Caco-2 (cell line): ENCODE results near the gene DBF4B. TPM values are rescaled to one million over a fixed set of nuclear protein-coding genes. Genes with fewer than 3 reads are reported as not detected.

ENCODE experiments used
- BruUV-seq: library from RNA; stranded (reverse); fragments of 400-500 nt; replicated peaks from 2 replicates; lab custom pipeline; 2021; lab: Mats Ljungman, UMichigan
- CTCF ChIA-PET: fragments of 300-600 bp; sonication (Branson Sonifier 250); formaldehyde crosslinking; loops from one replicate; lab custom pipeline; 2022; ENCODE audit warnings: antibody characterized with exemption; lab: Charles Lee
- POLR2A ChIA-PET: fragments of 300-600 bp; sonication (Branson Sonifier 250); formaldehyde crosslinking; loops from one replicate; lab custom pipeline; 2022; ENCODE audit warnings: antibody characterized with exemption; lab: Charles Lee
- DNase-seq, 2 experiments: peaks; one replicate each; pipeline versions ENCODE4 v3.0.0 to v3.0.0-alpha.2; 2020 to 2022
- H3K27me3 ChIP-seq: replicated peaks from 2 replicates; pipeline ENCODE4 v1.6.0; 2011; ENCODE audit warnings: low read length; ENCODE audit not compliant: control insufficient read depth, insufficient read depth
- H3K36me3 ChIP-seq: 2 replicates; pipeline ENCODE4 v1.5.1; 2011; ENCODE audit warnings: low read length; ENCODE audit not compliant: control insufficient read depth, insufficient read depth
- H3K4me1 ChIP-seq: fragments of 250-450 bp; sonication (Bioruptor Pico); 2 replicates; pipeline ENCODE4 v1.5.1; 2020; ENCODE audit warnings: mild to moderate bottlenecking
- H3K4me3 ChIP-seq: 2 replicates; pipeline ENCODE4 v1.5.1; 2011; ENCODE audit warnings: low read depth, mild to moderate bottlenecking, control low read depth, low read length
- H3K9me3 ChIP-seq: fragments of 250-450 bp; sonication (Bioruptor Pico); 2 replicates; pipeline ENCODE4 v1.5.1; 2020; ENCODE audit warnings: mild to moderate bottlenecking, moderate library complexity
- H3K27ac Mint-ChIP-seq: one replicate; pipeline ENCODE4 v1.8.0; 2022; ENCODE audit warnings: mixed read lengths; ENCODE audit not compliant: unreplicated experiment
- H3K27me3 Mint-ChIP-seq: one replicate; pipeline ENCODE4 v1.8.0; 2022; ENCODE audit warnings: mixed read lengths; ENCODE audit not compliant: insufficient read depth, unreplicated experiment
- H3K36me3 Mint-ChIP-seq: one replicate; pipeline ENCODE4 v1.8.0; 2022; ENCODE audit warnings: mild to moderate bottlenecking, mixed read lengths; ENCODE audit not compliant: insufficient read depth, unreplicated experiment
- H3K4me1 Mint-ChIP-seq: one replicate; pipeline ENCODE4 v1.8.0; 2022; ENCODE audit warnings: low read depth, mixed read lengths; ENCODE audit not compliant: unreplicated experiment
- H3K4me3 Mint-ChIP-seq: one replicate; pipeline ENCODE4 v1.8.0; 2022; ENCODE audit warnings: mild to moderate bottlenecking, moderate library complexity, mixed read lengths; ENCODE audit not compliant: unreplicated experiment
- H3K9me3 Mint-ChIP-seq: one replicate; pipeline ENCODE4 v1.8.0; 2022; ENCODE audit warnings: mixed read lengths; ENCODE audit not compliant: unreplicated experiment
- intact Hi-C: fragments of 100-400 bp; cut with micrococcal nuclease; formaldehyde crosslinking; loops from one replicate; pipeline ENCODE4 v1.10.0; 2022; ENCODE audit not compliant: unreplicated experiment
- total RNA-seq: library from RNA; stranded (reverse); gene quantifications from 2 replicates; pipeline ENCODE4 v1.2.3, GENCODE V29; 2022
- TF ChIP-seq, protein P1 (sequence below), 2 experiments: fragments of 200-600 bp in 1 of 2; IDR thresholded peaks; 1 replicate in 1 of 2; 2 replicates in 1 of 2; pipeline versions ENCODE4 v1.5.1 to v1.8.0; 2011 to 2022; ENCODE audit warnings: antibody characterized with exemption in 1 of 2, control low read depth in 1 of 2, inconsistent platforms in 1 of 2, low read depth in 1 of 2, low read length in 1 of 2, mild to moderate bottlenecking in 1 of 2, moderate library complexity in 1 of 2; ENCODE audit not compliant: insufficient read depth in 1 of 2, severe bottlenecking in 1 of 2, unreplicated experiment in 1 of 2

DBF4B gene
- total RNA-seq, 1 experiment from 2014 or later, result 34.2 TPM

DNA sequence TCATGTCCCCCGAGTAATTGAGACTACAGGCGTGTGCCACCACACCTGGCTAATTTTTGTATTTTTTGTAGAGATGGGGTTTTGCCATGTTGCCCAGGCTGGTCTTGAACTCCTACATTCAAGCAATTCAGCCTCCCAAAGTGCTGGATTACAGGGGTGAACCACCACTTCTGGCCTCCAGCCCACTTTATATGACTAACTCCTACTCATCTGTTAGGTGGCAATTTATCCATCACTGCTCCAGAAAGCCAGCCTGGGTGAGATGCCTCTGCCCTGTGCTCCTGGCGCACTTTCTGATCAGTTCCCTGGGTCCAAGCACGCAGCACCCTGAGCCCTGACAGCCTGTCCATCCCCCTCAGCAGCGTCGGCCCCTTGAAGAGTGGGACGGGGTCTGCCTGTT lies 79.7 kb downstream of the DBF4B start:
- TF ChIP-seq, protein P1, sequence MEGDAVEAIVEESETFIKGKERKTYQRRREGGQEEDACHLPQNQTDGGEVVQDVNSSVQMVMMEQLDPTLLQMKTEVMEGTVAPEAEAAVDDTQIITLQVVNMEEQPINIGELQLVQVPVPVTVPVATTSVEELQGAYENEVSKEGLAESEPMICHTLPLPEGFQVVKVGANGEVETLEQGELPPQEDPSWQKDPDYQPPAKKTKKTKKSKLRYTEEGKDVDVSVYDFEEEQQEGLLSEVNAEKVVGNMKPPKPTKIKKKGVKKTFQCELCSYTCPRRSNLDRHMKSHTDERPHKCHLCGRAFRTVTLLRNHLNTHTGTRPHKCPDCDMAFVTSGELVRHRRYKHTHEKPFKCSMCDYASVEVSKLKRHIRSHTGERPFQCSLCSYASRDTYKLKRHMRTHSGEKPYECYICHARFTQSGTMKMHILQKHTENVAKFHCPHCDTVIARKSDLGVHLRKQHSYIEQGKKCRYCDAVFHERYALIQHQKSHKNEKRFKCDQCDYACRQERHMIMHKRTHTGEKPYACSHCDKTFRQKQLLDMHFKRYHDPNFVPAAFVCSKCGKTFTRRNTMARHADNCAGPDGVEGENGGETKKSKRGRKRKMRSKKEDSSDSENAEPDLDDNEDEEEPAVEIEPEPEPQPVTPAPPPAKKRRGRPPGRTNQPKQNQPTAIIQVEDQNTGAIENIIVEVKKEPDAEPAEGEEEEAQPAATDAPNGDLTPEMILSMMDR (IDR thresholded peaks at IDR 0.05; ENCODE audit: insufficient read depth in 1 of 2, low read depth in 1 of 2, low read length in 1 of 2, severe bottlenecking in 1 of 2, unreplicated experiment in 1 of 2), result no peak
- Mint-ChIP-seq H3K4me3 (no peak overlapping the region), H3K4me1 (no peaks in the 10 kb centered on the region), H3K27me3 (peaks cover 6% of the 10 kb centered on the region), H3K36me3 (no peaks in the 10 kb centered on the region), H3K27ac (no peak overlapping the region), H3K9me3 (no peaks in the 10 kb centered on the region)
- POLR2A ChIA-PET, result no interaction called here
- Histone ChIP-seq H3K4me3 (no peak overlapping the region), H3K4me1 (no peaks in the 10 kb centered on the region), H3K27me3 (no peaks in the 10 kb centered on the region), H3K36me3 (no peaks in the 10 kb centered on the region), H3K9me3 (no peaks in the 10 kb centered on the region)
- intact Hi-C loops, result no loop called here
- no TSS peak for BruUV-seq
- no peak for DNase-seq
- CTCF ChIA-PET, result no interaction called here

DNA sequence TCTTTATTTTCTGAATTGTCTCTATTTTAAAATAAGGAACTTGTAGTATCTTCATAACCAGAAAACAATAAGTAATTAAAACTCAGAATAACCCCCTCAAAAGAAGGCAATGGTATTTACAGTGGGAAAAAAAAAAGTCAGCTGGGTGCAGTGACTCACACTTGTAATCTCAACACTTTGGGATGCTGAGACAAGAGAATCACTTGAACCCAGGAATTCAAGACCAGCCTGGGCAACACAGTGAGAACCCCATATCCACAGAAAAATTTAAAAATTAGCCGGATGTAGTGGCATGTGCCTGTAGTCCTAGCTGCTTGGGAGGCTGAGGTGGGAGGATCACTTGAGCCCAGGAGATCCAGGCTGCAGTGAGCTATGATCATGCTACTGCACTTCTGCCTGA lies 83.8 kb downstream of the DBF4B start:
- no peaks in the 10 kb centered on the region for H3K27me3 ChIP-seq
- ChIA-PET CTCF (interaction anchor here (0.6 kb wide), 1 partner anchor 12 kb away, joined by 3 read pairs; no protein-coding TSS in a partner anchor), POLR2A (no interaction called here)
- intact Hi-C loops, result no loop called here
- TF ChIP-seq, protein P1 (IDR thresholded peaks at IDR 0.05; ENCODE audit: insufficient read depth in 1 of 2, low read depth in 1 of 2, low read length in 1 of 2, severe bottlenecking in 1 of 2, unreplicated experiment in 1 of 2), result no peak
- no peaks in the 10 kb centered on the region for H3K9me3 ChIP-seq
- no peak overlapping the region for H3K4me3 ChIP-seq
- no peaks in the 10 kb centered on the region for H3K36me3 ChIP-seq
- no peaks in the 10 kb centered on the region for H3K36me3 Mint-ChIP-seq
- no peaks in the 10 kb centered on the region for H3K9me3 Mint-ChIP-seq
- H3K27me3 Mint-ChIP-seq, result peaks cover 5% of the 10 kb centered on the region
- no peaks in the 10 kb centered on the region for H3K4me1 ChIP-seq
- no peak overlapping the region for H3K4me3 Mint-ChIP-seq
- H3K27ac Mint-ChIP-seq, result no peak overlapping the region
- BruUV-seq, result no TSS peak
- DNase-seq, result no peak
- H3K4me1 Mint-ChIP-seq, result no peaks in the 10 kb centered on the region

DNA sequence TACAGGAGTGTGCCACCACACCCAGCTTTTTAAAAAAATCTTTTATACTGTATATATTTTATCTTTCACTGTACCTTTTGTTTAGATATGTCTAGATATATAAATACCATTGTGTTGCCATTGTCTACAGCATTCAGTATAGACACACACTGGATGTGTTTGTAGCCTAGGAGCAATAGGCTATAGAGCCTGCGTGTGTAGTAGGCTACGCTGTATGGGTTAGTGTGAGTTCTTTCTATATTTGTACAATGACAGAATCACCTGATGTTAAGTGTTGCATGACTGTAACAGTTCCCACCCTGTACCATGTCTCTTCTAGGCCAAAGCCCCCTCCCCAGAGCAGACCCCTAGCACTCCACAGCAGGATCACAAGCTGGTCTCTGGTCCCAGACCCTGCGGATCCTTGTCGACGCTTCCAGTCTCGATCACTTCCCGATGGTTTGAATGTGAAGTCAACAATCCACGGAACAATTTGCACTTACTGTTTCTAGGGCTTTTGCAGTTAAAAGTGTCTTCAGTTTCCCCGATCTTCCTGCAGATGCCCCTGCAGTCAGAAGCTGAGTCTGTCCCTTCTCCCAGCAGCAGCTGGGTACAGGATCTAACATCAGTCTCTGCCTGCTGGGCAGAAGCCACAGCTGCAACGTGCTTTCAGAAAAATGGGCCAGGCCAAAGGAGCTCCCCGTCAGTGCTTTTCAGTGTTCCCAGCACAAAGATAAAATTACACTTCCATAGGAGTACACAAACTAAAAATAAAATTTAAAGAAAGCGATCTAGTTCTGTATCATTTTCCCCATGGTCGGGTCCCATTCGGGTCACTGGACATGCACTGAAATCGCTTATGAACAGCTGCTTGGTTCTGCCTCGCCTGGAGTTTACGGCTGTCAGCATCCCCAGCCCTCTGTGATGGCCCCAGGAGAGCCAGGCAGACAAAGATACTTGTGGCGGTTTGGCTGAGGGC lies 85.7 kb downstream of the DBF4B start:
- Histone ChIP-seq H3K9me3 (no peaks in the 10 kb centered on the region), H3K4me1 (no peaks in the 10 kb centered on the region), H3K36me3 (no peaks in the 10 kb centered on the region), H3K27me3 (no peaks in the 10 kb centered on the region), H3K4me3 (no peak overlapping the region)
- TF ChIP-seq, protein P1 (IDR thresholded peaks at IDR 0.05; ENCODE audit: insufficient read depth in 1 of 2, low read depth in 1 of 2, low read length in 1 of 2, severe bottlenecking in 1 of 2, unreplicated experiment in 1 of 2), result no peak
- no peak for DNase-seq
- H3K4me3 Mint-ChIP-seq, result no peak overlapping the region
- CTCF ChIA-PET, result interaction anchor here (0.6 kb wide), 1 partner anchor 281 kb away, joined by 3 read pairs; no protein-coding TSS in a partner anchor
- no peaks in the 10 kb centered on the region for H3K27me3 Mint-ChIP-seq
- H3K36me3 Mint-ChIP-seq, result no peaks in the 10 kb centered on the region
- BruUV-seq, result no TSS peak
- intact Hi-C loops, result no loop called here
- no peaks in the 10 kb centered on the region for H3K4me1 Mint-ChIP-seq
- H3K9me3 Mint-ChIP-seq, result no peaks in the 10 kb centered on the region
- no peak overlapping the region for H3K27ac Mint-ChIP-seq
- POLR2A ChIA-PET, result no interaction called here
